ENCODE data around the gene GAB4. TPM values are rescaled to one million over a fixed set of nuclear protein-coding genes. Genes with fewer than 3 reads are reported as not detected.
"Not testable (repeated sequence)": the region's sequence is repeated elsewhere in the genome, so short reads cannot be mapped to it uniquely, and the experiment has no call there.

Gene GAB4
- total RNA-seq, 4 donors from 2014 or later, result not detected

- TF ChIP-seq POLR2A (IDR thresholded peaks at IDR 0.05), result no peak
- TF ChIP-seq CTCF (IDR thresholded peaks at IDR 0.05 in 4 of 5, conservative IDR thresholded peaks at IDR 0.05 in 1 of 5), result no peak
Observed at GRCh38 chr22:17046566-17047348, 38.7 kb upstream of the GAB4 start.

GRCh38 chr22:17043521-17043920 lies 35.5 kb upstream of the GAB4 start:
- DNase-seq (no peak), ATAC-seq (no peak)
- in situ Hi-C loops (cut with MboI; ENCODE audit: low sequenced_read_pairs in 4 of 4), result no loop called here
- intact Hi-C loops (cut with DNase I; ENCODE audit: low total_unique reads), result no loop called here
- Histone ChIP-seq H3K36me3 (no peaks in the 10 kb centered on the region), H3K4me1 (no peaks in the 10 kb centered on the region), H3K9me3 (no peaks in the 10 kb centered on the region), H3K4me3 (no peak overlapping the region), H3K27me3 (no peaks in the 10 kb centered on the region), H3K27ac (no peak overlapping the region)
- TF ChIP-seq CTCF (IDR thresholded peaks at IDR 0.05 in 4 of 5, conservative IDR thresholded peaks at IDR 0.05 in 1 of 5) (no peak), POLR2A (IDR thresholded peaks at IDR 0.05) (no peak)

More at GRCh38 chr22:17046566-17047348, 38.7 kb upstream of the GAB4 start:
- Histone ChIP-seq H3K27ac (no peak overlapping the region), H3K27me3 (no peaks in the 10 kb centered on the region), H3K36me3 (no peaks in the 10 kb centered on the region), H3K4me1 (no peaks in the 10 kb centered on the region), H3K4me3 (no peak overlapping the region), H3K9me3 (no peaks in the 10 kb centered on the region)
- ATAC-seq (no peak), DNase-seq (no peak)
- in situ Hi-C loops (cut with MboI; ENCODE audit: low sequenced_read_pairs in 4 of 4), result no loop called here
- intact Hi-C loops (cut with DNase I; ENCODE audit: low total_unique reads), result no loop called here

DNA sequence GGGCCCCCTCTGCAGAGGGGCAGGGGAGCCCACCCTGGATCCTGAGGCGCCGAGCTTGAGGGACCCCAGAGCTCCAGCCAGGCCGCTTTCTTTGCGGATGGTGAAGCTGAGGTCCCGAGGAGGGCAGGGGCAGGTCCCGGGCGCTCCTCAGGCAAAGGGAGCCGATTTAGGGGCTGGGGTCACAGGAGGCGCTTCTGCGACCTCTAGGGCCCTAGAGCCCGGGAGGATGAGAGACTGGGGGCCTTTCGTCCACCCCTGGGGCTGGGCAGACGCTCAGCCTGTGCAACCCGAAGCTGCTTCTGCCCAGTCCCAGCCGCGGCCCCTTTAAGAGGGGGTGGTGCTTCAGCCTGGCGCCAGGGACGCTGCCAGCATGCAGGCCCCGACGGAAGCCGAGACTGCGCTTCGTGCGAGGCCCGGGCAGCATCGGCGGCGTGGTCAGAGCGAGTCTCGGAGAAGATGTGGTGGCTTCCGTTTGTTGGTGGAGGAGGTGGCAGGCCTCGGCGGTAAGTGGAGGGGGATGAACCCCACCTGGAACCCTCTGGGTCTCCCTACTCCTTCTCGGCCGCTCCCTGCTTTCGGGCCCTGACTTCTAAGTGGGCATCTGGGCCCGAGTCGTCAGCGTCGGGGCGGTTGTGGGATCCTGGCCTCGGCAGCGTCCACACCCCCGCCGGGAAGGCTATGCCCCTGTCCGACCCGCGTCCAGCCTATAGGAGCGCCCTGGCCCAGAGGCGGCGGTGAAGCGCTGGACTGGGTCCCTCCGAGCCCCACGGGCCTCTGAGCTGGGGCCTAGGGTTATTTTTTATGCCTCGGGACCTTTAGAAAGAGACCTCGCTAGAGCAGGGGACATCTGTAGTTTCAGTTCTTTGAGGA lies 29.1 kb upstream of the GAB4 start:
- peaks cover 4 to 11% of the 10 kb centered on the region in 2 donors for H3K4me1 ChIP-seq
- DNase-seq; H3K9me3 ChIP-seq; in situ Hi-C loops (cut with MboI; ENCODE audit: low sequenced_read_pairs in 4 of 4); H3K36me3 ChIP-seq; intact Hi-C loops (cut with DNase I; ENCODE audit: low total_unique reads): not testable (repeated sequence)
- peaks cover 10 to 12% (median 11%) of the 10 kb centered on the region in 3 donors for H3K27me3 ChIP-seq
- ATAC-seq, result peak; percentile 67 to 78
- H3K27ac ChIP-seq, result peak overlapping the region; percentile 53 to 74 (median 64)
- peak overlapping the region; percentile 47 to 55 (median 48) for H3K4me3 ChIP-seq

- ATAC-seq (peak; percentile 56 to 58), DNase-seq (peak in 1 of 2 donors; percentile 39)
- in situ Hi-C loops (cut with MboI; ENCODE audit: low sequenced_read_pairs in 4 of 4); H3K36me3 ChIP-seq; H3K9me3 ChIP-seq; intact Hi-C loops (cut with DNase I; ENCODE audit: low total_unique reads): not testable (repeated sequence)
- peaks cover 10 to 12% (median 11%) of the 10 kb centered on the region in 3 donors for H3K27me3 ChIP-seq
- peaks cover 4 to 11% of the 10 kb centered on the region in 2 donors for H3K4me1 ChIP-seq
- peak overlapping the region; percentile 47 to 55 (median 48) for H3K4me3 ChIP-seq
- H3K27ac ChIP-seq, result peak overlapping the region; percentile 53 to 74 (median 64)
Observed at GRCh38 chr22:17035976-17036841, 28.2 kb upstream of the GAB4 start.

DNA sequence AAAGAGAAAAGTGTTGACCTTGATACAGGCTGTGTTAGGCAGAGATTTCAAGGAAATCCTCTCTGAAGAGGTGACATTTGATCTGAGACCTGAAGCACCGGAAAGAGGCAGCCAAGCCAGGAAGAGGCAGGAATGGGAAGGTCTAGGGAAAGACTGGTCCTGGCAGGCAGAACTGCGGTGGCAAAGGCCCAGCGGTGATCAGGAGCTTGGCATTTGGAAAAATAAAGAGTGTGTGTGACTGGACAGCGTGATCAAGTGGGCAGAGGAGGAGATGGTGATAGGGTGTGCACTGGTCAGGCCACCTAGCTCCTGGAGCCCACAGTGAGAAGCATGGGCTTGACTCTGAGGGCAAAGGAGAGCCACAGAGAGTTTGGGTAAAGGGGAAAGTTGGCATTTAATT lies 27.2 kb upstream of the GAB4 start:
- peaks cover 10 to 12% (median 11%) of the 10 kb centered on the region in 3 donors for H3K27me3 ChIP-seq

GRCh38 chr22:17034532-17034931 lies 26.5 kb upstream of the GAB4 start:
- H3K27ac ChIP-seq; intact Hi-C loops (cut with DNase I; ENCODE audit: low total_unique reads); in situ Hi-C loops (cut with MboI; ENCODE audit: low sequenced_read_pairs in 4 of 4); H3K36me3 ChIP-seq; ATAC-seq; DNase-seq; H3K4me3 ChIP-seq; H3K9me3 ChIP-seq: not testable (repeated sequence)
- Histone ChIP-seq H3K4me1 (peaks cover 4 to 11% of the 10 kb centered on the region in 2 donors), H3K27me3 (peaks cover 10 to 12% (median 11%) of the 10 kb centered on the region in 3 donors)

More for the DNA sequence above, 27.2 kb upstream of the GAB4 start:
- TF ChIP-seq CTCF (IDR thresholded peaks at IDR 0.05 in 4 of 5, conservative IDR thresholded peaks at IDR 0.05 in 1 of 5), result no peak
- no peak for TF ChIP-seq POLR2A (IDR thresholded peaks at IDR 0.05)
- in situ Hi-C loops (cut with MboI; ENCODE audit: low sequenced_read_pairs in 4 of 4) (no loop called here), intact Hi-C loops (cut with DNase I; ENCODE audit: low total_unique reads) (no loop called here)
- Histone ChIP-seq H3K4me3 (no peak overlapping the region), H3K27ac (no peak overlapping the region), H3K9me3 (no peaks in the 10 kb centered on the region), H3K36me3 (no peaks in the 10 kb centered on the region), H3K4me1 (peaks cover 4 to 11% of the 10 kb centered on the region in 2 donors)
- no peak for DNase-seq
- ATAC-seq, result no peak

GRCh38 chr22:17032277-17032676 lies 24.3 kb upstream of the GAB4 start:
- H3K9me3 ChIP-seq; H3K4me3 ChIP-seq; H3K36me3 ChIP-seq; intact Hi-C loops (cut with DNase I; ENCODE audit: low total_unique reads); ATAC-seq; in situ Hi-C loops (cut with MboI; ENCODE audit: low sequenced_read_pairs in 4 of 4); DNase-seq; H3K27ac ChIP-seq: not testable (repeated sequence)
- Histone ChIP-seq H3K27me3 (peaks cover 10 to 12% (median 11%) of the 10 kb centered on the region in 3 donors), H3K4me1 (peaks cover 4 to 11% of the 10 kb centered on the region in 2 donors)
